Mesangial cell (primary cell): Measurements from ENCODE around the gene F7. TPM values are rescaled to one million over a fixed set of nuclear protein-coding genes. Genes with fewer than 3 reads are reported as not detected.

Source experiments
- total RNA-seq: library from RNA; depleted of rRNA; stranded (reverse); fragments of >200 nt; gene quantifications from 2 replicates; pipeline ENCODE4 v1.2.3, GENCODE V29; 2015

The F7 gene
- under 0.01 TPM in 1 of 2 replicates, not detected in the other for total RNA-seq

DNA sequence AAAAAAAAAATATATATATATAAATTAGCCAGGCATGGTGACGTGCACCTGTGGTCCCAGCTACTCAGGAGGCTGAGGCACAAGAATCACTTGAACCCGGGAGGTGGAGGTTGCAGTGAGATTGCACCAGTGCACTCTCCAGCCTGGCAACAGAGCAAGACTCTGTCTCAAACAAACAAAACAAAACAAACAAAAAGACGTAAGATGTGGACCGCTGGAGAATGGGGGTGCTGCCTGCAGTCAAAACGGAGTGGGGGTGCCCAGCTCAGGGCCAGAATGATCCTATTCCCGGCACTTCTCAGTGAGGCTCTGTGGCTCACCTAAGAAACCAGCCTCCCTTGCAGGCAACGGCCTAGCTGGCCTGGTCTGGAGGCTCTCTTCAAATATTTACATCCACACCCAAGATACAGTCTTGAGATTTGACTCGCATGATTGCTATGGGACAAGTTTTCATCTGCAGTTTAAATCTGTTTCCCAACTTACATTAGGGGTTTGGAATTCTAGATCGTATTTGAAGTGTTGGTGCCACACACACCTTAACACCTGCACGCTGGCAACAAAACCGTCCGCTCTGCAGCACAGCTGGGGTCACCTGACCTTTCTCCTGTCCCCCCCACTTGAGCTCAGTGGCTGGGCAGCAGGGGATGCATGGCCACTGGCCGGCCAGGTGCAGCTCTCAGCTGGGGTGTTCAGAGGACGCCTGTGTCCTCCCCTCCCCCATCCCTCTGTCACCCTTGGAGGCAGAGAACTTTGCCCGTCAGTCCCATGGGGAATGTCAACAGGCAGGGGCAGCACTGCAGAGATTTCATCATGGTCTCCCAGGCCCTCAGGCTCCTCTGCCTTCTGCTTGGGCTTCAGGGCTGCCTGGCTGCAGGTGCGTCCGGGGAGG, at the start of gene F7:
Gene F7, plus strand, starts transcription at position 760 of the 889 bp plus-strand sequence. Its CDS starts 51 bp downstream, at position 811.

DNA sequence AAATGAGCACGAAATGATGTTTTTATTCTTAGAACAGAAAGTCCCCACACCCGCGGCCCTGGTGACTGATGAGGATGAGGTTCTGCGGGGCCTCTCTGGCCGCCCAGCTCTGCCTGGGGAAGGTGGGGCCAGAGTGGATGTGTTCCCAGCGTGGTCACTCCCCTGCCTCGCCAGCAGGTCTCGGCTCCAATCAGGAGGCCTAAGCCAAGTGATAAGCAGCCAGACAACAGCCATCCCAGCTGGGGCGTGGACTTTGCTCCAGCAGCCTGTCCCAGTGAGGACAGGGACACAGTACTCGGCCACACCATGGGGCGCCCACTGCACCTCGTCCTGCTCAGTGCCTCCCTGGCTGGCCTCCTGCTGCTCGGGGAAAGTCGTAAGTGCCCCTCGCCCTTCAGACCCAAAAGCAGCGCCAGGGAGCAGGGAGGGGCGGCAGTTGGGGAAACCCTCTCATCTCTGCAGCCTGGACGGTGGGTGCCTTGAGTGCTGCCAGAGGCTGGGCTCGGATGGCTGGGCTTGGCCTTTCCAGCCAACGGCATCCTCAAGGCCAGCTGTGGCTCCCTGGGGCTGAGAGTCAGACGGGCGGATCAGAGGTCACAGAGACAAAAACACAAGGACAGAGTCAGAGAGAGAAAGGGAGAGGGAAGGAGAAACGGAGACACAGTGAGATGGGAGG, 17.1 kb downstream of the F7 start, which contains the start of gene F10:
Gene F10, plus strand, starts transcription at position 250 of the 676 bp plus-strand sequence. Its CDS starts 57 bp downstream, at position 307.

DNA sequence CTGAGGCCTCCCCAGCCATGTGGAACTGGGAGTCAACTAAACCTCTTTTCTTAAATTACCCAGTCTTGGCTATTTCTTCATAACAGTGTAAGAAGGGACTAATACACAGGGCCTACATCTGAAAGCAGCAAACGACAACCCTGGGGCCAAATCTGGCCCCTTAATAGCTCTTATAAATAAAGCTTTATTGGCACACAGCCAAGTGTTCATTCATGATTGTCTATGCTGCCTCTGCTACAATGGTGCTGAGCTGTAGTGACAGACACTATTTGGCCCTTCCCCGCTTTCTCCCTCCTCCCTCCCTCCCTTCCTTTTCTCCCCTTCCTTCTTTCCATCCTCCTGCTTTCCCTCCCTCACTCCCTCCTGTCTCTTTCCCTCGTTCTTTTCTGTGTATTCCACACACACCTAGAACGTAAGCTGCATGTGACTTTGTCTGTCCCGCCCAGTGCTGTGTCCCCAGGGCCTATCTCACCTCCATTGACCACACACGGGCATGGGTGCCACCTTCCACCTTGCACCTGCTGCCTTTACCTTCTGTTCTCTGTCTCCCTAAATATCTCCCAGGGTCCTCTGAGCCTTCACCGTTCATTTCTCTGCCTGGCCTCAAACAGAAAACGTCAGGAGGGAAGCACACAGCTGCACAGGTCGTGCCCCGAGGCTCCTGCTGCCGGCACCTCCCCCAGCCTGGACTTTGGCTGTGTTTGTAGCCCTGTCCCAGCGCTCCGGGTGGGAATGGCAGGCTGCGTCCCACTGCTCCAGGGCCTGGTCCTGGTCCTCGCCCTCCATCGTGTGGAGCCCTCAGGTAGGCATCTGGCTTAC, 52.5 kb downstream of the F7 start, which contains the start of gene PROZ:
Gene PROZ, plus strand, starts transcription at position 720 of the 819 bp plus-strand sequence. Its CDS starts 13 bp downstream, at position 733.

Other genes with a start within 250 kb of the F7 start
- 2.0 and 24.0 TPM in 2 replicates for gene MCF2L, start 136.6 kb upstream of the F7 start, total RNA-seq
- 4.2 and 6.0 TPM in 2 replicates for gene F10, start 17.0 kb downstream of the F7 start, total RNA-seq
- not detected in 2 replicates for gene PROZ, start 52.9 kb downstream of the F7 start, total RNA-seq
- gene PCID2, start 102.9 kb downstream of the F7 start, total RNA-seq = 31.1 and 42.7 TPM in 2 replicates
- 141 and 152 TPM in 2 replicates for gene CUL4A, start 103.8 kb downstream of the F7 start, total RNA-seq
- gene LAMP1, start 191.4 kb downstream of the F7 start, total RNA-seq = 157 and 257 TPM in 2 replicates